ENCODE measurements around the gene TRIM38.
"Not testable (repeated sequence)": the region's sequence is repeated elsewhere in the genome, so short reads cannot be mapped to it uniquely, and the experiment has no call there.

TRIM38 gene

GRCh38 chr6:26006086-26006939 is 43.7 kb downstream of the TRIM38 start:
- DNase-seq (ENCODE audit: low read depth), result no peak

DNA sequence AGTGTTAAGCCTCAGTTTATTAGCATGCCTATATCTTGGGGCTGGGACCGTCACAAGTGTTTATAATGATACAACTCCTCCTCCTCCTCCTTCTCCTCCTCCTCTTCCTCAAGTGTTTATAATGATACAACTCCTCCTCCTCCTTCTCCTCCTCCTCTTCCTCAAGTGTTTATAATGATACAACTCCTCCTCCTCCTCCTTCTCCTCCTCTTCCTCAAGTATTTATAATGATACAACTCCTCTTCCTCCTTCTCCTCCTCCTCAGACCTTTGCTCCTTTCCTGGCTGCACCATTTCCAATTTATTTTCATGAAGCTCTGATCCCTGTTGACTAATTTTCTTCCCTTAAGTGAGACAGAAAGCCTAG is 44.3 kb downstream of the TRIM38 start:
- DNase-seq (ENCODE audit: low read depth), result not testable (repeated sequence)

DNA sequence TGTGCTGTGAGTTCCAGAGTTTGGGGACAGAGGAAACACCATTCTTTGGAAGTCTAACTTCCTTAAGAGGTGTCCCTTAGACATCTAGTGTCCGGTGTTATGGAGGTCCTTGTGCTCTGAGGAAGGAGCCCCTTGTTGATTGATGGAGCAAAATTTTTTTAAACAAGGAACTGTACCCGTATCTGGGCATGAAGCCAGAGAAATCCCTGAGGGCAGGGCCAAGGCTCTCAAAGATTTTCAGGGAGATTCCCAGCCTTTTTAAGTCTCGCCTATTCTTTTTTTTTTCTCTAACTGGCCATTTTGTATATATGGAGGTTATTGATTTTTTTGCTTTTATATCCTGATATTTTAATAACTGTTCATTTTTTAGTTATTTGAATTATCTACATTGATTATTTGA is 45.9 kb downstream of the TRIM38 start:
- DNase-seq (ENCODE audit: low read depth), result no peak

- DNase-seq (ENCODE audit: low read depth), result no peak
Measured at GRCh38 chr6:26009817-26010216, 47.2 kb downstream of the TRIM38 start.

- DNase-seq (ENCODE audit: low read depth), result no peak
Measured at GRCh38 chr6:26012061-26012460, 49.5 kb downstream of the TRIM38 start.

- not testable (repeated sequence) for DNase-seq (ENCODE audit: low read depth)
Measured at GRCh38 chr6:26014386-26014785, 51.8 kb downstream of the TRIM38 start.

- no peak for DNase-seq (ENCODE audit: low read depth)
Measured at GRCh38 chr6:26016245-26016962, 53.8 kb downstream of the TRIM38 start.

GRCh38 chr6:26016963-26017631 is 54.5 kb downstream of the TRIM38 start:
- no peak for DNase-seq (ENCODE audit: low read depth)

- no peak for DNase-seq (ENCODE audit: low read depth)
Measured at GRCh38 chr6:26017632-26017966, 55.0 kb downstream of the TRIM38 start.

- no peak for DNase-seq (ENCODE audit: low read depth)
Measured at GRCh38 chr6:26019261-26019830, 56.7 kb downstream of the TRIM38 start.

DNA sequence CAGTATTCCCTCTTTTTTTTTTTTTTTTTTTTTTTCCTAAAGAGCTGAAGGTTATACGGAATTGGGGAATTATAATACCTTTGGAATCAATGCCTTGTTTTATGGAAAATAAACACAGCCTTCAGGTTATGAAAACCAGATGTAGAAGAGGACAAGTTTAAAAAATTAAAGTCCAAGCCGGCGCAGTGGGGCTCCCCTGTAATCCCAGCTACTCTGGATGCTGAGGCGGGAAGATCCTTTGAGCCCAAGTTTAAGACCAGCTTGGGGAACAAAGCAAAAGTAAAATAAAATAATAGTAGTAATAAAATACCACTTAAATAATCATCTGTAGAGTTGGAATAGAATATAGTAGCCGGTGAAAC is 57.3 kb downstream of the TRIM38 start:
- DNase-seq (ENCODE audit: low read depth), result no peak

GRCh38 chr6:26020329-26021000 is 57.9 kb downstream of the TRIM38 start:
- DNase-seq (ENCODE audit: low read depth), result peak; percentile 63

DNA sequence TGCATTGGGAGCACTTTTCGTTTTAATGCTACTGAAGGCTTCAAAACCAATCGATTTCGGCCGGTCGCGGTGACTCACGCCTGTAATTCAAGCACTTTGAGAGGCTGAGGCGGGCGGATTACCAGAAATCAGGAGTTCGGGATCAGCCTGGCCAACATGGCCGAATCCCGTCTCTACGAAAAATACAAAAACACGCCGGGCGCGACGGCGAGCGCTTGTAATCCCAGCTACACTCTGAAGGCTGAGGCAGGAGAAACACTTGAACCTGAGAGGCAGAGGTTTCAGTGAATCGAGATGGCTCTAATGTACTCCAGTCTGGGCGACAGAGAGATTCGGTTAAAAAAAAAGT is 58.4 kb downstream of the TRIM38 start:
- no peak for DNase-seq (ENCODE audit: low read depth)

- DNase-seq (ENCODE audit: low read depth), result peak; percentile 80
Measured at GRCh38 chr6:26021350-26022131, 58.9 kb downstream of the TRIM38 start.

DNA sequence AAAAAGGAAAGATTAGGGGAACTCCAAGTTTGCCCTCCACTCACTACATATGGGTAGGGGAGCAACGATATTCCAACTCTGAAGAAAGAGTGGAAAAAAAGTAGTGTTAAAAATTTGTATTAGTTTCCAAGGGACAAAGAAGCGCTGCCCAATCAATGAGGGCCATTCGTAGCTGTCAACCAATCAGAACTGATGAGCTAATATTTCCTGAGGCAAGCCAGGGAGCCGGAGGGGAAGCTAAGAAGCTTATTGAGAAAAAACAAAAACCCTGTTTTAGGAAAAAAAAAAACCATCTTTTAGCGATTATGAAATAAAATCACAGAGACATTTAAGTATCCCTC is 59.5 kb downstream of the TRIM38 start:
- no peak for DNase-seq (ENCODE audit: low read depth)

DNA sequence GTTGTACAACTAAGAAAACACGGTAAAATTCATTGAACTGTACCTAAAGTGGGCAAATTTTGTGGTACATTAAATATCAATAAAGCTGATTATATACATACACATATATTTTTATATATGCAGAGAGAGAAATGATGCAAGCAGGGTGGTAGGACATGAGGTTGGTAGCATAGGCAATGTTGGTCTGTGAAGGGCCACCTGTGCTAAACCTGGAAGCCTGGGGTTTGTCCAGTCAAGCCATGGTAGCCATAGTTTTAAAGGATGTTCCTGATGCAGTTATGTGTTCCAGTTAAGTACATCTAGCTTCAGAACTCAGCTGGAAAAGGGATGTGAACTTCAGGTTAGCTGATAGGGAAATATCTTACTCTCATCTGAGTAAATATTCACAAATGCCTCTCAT is 60.1 kb downstream of the TRIM38 start:
- no peak for DNase-seq (ENCODE audit: low read depth)

DNA sequence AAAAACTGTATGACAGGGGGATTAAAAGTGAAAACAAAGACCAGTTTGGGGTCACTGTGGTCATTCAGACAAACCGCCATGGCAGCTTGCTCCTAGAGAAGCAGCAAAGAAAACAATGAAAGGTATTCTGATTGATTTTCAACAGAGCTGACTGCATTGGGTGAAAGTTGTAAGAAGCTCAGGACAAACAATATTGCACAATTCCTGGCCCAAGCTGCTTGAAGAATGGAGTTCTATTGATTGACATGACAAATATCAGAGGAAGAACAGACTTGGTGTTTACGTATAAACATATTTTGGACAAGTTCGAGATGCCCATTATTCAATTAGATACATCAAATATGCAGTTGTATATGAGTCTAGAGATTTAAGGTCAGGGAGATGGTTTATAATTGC is 62.0 kb downstream of the TRIM38 start:
- DNase-seq (ENCODE audit: low read depth), result no peak

DNA sequence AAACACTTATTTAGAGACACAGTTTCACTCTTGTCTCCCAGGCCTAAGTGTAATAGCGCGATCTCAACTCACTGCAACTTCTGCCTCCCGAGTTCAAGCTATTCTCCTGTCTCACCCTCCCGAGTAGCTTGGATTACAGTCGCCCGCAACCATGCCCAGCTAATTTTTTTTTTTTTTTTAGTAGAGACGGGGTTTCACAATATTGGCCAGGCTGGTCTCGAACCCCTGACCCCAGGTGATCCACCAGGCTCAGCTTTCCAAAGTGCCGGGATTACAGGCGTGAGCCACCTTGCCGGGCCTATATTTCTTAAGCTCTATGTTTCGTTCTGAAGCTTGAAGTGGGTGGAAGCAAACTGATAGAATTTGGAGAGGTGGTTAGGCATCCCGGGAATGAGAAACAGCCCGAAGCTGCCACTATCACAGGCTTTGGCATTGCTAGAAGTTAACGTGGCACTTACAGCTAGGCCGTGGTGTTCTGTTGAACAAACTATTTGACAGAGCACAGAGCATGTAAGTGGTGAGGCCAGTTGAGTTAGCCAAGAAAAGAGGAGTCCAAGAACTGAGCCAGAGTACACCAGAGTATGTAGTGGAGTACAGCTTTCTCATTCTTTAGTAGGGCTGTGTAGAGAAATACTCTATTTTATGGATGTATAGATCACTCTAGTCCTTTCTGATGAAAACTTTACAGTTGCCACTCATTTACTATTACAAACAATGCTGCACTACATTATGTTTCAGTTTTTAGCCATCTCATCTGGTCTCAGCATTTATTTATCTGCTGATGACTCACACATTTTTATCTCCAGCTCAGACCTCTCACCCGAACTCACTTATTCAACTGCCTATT is 62.7 kb downstream of the TRIM38 start:
- DNase-seq (ENCODE audit: low read depth), result no peak

- peak; percentile 80 for DNase-seq (ENCODE audit: low read depth)
Measured at GRCh38 chr6:26025894-26026832, 63.6 kb downstream of the TRIM38 start.

Measured in stimulated activated CD8-positive, alpha-beta memory T cell treated with anti-CD3 and anti-CD28 coated beads, Interleukin-12 subunit alpha, Interleukin-12 subunit beta, amount 100 ng/mL, for 1 hour (primary cell).